Uterus (tissue), 4 donors: ENCODE measurements around the gene PFKL. TPM values are rescaled to one million over a fixed set of nuclear protein-coding genes. Genes with fewer than 3 reads are reported as not detected.

ENCODE experiments used
- DNase-seq, 2 donors: peaks; one replicate each; pipeline ENCODE4 v3.0.0-alpha.2; 2019 to 2020
- H3K27ac ChIP-seq, 2 donors: fragments of 200-600 bp; sonication (generic); 1 replicate in 1 of 2; 2 replicates in 1 of 2; pipeline ENCODE4 v1.5.1; 2016 to 2018
- H3K27me3 ChIP-seq, 2 donors: fragments of 200-600 bp; sonication (generic); one replicate each; pipeline ENCODE4 v1.5.1; 2018 to 2019; ENCODE audit warnings: control low read depth in 1 of 2
- H3K36me3 ChIP-seq, 2 donors: fragments of 200-600 bp; sonication (generic); one replicate each; pipeline ENCODE4 v1.5.1; 2019; ENCODE audit warnings: control low read depth in 1 of 2
- H3K4me1 ChIP-seq, 2 donors: fragments of 200-600 bp; sonication (generic); one replicate each; pipeline ENCODE4 v1.5.1; 2018 to 2019; ENCODE audit warnings: control low read depth in 1 of 2
- H3K4me3 ChIP-seq, 2 donors: fragments of 200-600 bp; sonication (generic); 1 replicate in 1 of 2; 2 replicates in 1 of 2; pipeline ENCODE4 v1.5.1; 2018 to 2019; ENCODE audit warnings: mild to moderate bottlenecking in 1 of 2
- H3K9me3 ChIP-seq, 2 donors: fragments of 200-600 bp; sonication (generic); one replicate each; pipeline ENCODE4 v1.5.1; 2019; ENCODE audit warnings: control low read depth in 1 of 2
- CTCF ChIP-seq, 4 experiments: fragments of 200-600 bp in 2 of 4; fragments of 450-650 bp in 2 of 4; sonication (generic) in 2 of 4; IDR thresholded peaks; one replicate each; pipeline ENCODE4 v1.5.1; 2016 to 2019; ENCODE audit warnings: antibody characterized with exemption in 4 of 4, mild to moderate bottlenecking in 2 of 4, moderate library complexity in 1 of 4
- POLR2A ChIP-seq, 2 donors: fragments of 450-650 bp; IDR thresholded peaks; one replicate each; pipeline ENCODE4 v1.6.1; 2016; ENCODE audit warnings: antibody characterized with exemption in 2 of 2, mild to moderate bottlenecking in 1 of 2, moderate library complexity in 1 of 2
- intact Hi-C: fragments of 100-400 bp; cut with DNase I; formaldehyde crosslinking; loops from one replicate; pipeline ENCODE4 v1.15.1; 2023; ENCODE audit warnings: low total_unique reads
- total RNA-seq, 4 donors: library from RNA; depleted of rRNA in 3 of 4; stranded (reverse); fragments of >200 nt in 3 of 4; gene quantifications; one replicate each; pipeline versions ENCODE4 v1.1.0 to v1.2.4, GENCODE V29; 2014 to 2023
- donor health status: DM: yes; HTN: yes; CAD: no.

The PFKL gene
- total RNA-seq, 4 donors from 2014 or later = 36.5 to 144 (median 75.4) TPM

- intact Hi-C loops = no loop called here
- no peaks in the 10 kb centered on the region for H3K4me1 ChIP-seq
- H3K9me3 ChIP-seq = no peaks in the 10 kb centered on the region
- H3K36me3 ChIP-seq = no peaks in the 10 kb centered on the region
- no peaks in the 10 kb centered on the region for H3K27me3 ChIP-seq
- no peak for DNase-seq
- H3K4me3 ChIP-seq = no peak overlapping the region
- no peak overlapping the region for H3K27ac ChIP-seq
- TF ChIP-seq CTCF (IDR thresholded peaks at IDR 0.05) (no peak), POLR2A (IDR thresholded peaks at IDR 0.05) (no peak)
Observed at GRCh38 chr21:44329086-44329889, 29.4 kb downstream of the PFKL start.

- Histone ChIP-seq H3K4me1 (no peaks in the 10 kb centered on the region), H3K36me3 (no peaks in the 10 kb centered on the region), H3K27ac (no peak overlapping the region), H3K9me3 (no peaks in the 10 kb centered on the region), H3K27me3 (no peaks in the 10 kb centered on the region), H3K4me3 (no peak overlapping the region)
- TF ChIP-seq POLR2A (IDR thresholded peaks at IDR 0.05) = no peak
- TF ChIP-seq CTCF (IDR thresholded peaks at IDR 0.05) = no peak
- intact Hi-C loops = no loop called here
- DNase-seq = no peak
Observed at GRCh38 chr21:44329971-44330681, 30.3 kb downstream of the PFKL start.

GRCh38 chr21:44330698-44331097 is 30.8 kb downstream of the PFKL start:
- no peaks in the 10 kb centered on the region for H3K36me3 ChIP-seq
- no peak for DNase-seq

DNA sequence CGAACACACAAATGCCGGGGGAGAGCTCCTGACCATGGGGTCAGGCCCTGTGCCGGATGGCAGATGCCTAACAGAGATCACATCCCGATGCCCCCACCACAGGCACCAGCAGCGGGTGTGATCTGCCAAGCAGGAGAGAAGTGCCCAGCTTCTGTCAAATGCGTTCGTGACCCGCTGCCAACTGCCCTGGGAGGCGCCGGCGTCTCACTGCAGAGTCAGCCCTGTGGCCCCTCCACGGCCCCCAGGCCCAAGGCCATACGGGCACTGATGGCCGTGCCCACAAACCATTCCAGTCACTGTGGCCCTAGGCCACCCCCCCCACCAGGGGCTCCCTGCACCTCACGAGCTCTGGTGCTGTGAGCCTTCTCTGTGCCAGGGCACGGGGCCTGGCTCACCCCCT is 31.4 kb downstream of the PFKL start:
- Histone ChIP-seq H3K27me3 (no peaks in the 10 kb centered on the region), H3K9me3 (no peaks in the 10 kb centered on the region), H3K4me3 (no peak overlapping the region), H3K4me1 (no peaks in the 10 kb centered on the region), H3K27ac (no peak overlapping the region), H3K36me3 (no peaks in the 10 kb centered on the region)
- intact Hi-C loops = no loop called here
- TF ChIP-seq CTCF (IDR thresholded peaks at IDR 0.05) = no peak
- no peak for TF ChIP-seq POLR2A (IDR thresholded peaks at IDR 0.05)
- DNase-seq = no peak

More at GRCh38 chr21:44330698-44331097, 30.8 kb downstream of the PFKL start:
- no peaks in the 10 kb centered on the region for H3K27me3 ChIP-seq
- H3K4me1 ChIP-seq = no peaks in the 10 kb centered on the region
- H3K4me3 ChIP-seq = no peak overlapping the region
- H3K9me3 ChIP-seq = no peaks in the 10 kb centered on the region
- TF ChIP-seq CTCF (IDR thresholded peaks at IDR 0.05) (no peak), POLR2A (IDR thresholded peaks at IDR 0.05) (no peak)
- H3K27ac ChIP-seq = no peak overlapping the region
- intact Hi-C loops = no loop called here

DNA sequence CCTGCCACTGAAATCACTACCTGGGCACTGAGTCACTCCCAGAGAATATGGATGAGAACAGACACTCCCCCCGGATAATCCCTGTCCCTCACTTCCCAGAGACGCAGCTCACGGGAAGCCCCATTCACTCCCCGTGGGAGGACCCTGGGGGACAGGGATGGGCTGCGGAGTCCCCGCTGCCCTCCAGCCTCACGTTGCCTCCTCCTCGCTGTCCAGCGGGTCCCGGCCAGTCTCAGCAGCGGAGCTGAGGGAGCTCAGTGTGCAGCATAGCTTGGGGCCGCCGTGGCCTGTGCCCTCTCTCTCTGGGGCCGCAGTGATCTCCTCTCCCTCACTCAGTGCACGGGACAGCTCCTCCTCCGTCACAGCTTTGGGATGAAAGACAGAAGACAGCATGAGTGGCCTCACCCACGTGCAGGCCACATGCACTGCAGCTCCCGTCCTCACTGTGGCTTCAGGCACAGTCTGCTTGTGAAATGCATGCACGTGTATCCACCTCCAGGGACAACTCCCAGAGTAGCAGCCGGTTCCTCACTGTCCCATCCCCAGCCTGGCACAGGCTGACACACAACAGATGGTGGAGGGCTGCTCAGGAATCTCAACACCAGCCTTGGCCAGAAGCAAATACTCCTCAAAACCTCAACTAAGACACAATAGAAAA is 31.9 kb downstream of the PFKL start:
- no peaks in the 10 kb centered on the region for H3K9me3 ChIP-seq
- no peak overlapping the region for H3K4me3 ChIP-seq
- TF ChIP-seq CTCF (IDR thresholded peaks at IDR 0.05) = no peak
- no peak for TF ChIP-seq POLR2A (IDR thresholded peaks at IDR 0.05)
- H3K36me3 ChIP-seq = no peaks in the 10 kb centered on the region
- intact Hi-C loops = no loop called here
- no peaks in the 10 kb centered on the region for H3K27me3 ChIP-seq
- DNase-seq = no peak
- no peak overlapping the region for H3K27ac ChIP-seq
- no peaks in the 10 kb centered on the region for H3K4me1 ChIP-seq
